ENCODE data around the gene TMEM185B. TPM values are rescaled to one million over a fixed set of nuclear protein-coding genes. Genes with fewer than 3 reads are reported as not detected.
A peak's percentile ranks its signal among the peaks of the same experiment; 100 is the strongest.
"Not testable (repeated sequence)": the region's sequence is repeated elsewhere in the genome, so short reads cannot be mapped to it uniquely, and the experiment has no call there.

TMEM185B gene
- total RNA-seq: 10 to 100 TPM; 35.0 to 38.4 (median 36.3) TPM

GRCh38 chr2:120223034-120223912 is at the start of gene TMEM185B:
Gene TMEM185B, minus strand, starts transcription at chr2:120223400. Its CDS starts 424 bp downstream, at chr2:120222976.
- Mint-ChIP-seq H3K4me1 (ENCODE audit: low read depth) (peaks cover 55% of the 10 kb centered on the region), H3K36me3 (ENCODE audit: insufficient read depth) (peaks cover 29% of the 10 kb centered on the region), H3K9me3 (peaks cover 3% of the 10 kb centered on the region), H3K27me3 (ENCODE audit: low read depth) (no peaks in the 10 kb centered on the region), H3K4me3 (peak within 1 kb of the TSS; percentile 77)
- DNase-seq (peak; percentile 90), ATAC-seq (peak; percentile 90)

- H3K9me3 Mint-ChIP-seq: no peaks in the 10 kb centered on the region
- H3K4me1 Mint-ChIP-seq (ENCODE audit: low read depth): peaks cover 9% of the 10 kb centered on the region
- no peaks in the 10 kb centered on the region for H3K27me3 Mint-ChIP-seq (ENCODE audit: low read depth)
- no peak overlapping the region for H3K4me3 Mint-ChIP-seq
- DNase-seq (no peak), ATAC-seq (no peak)
- peaks cover 5% of the 10 kb centered on the region for H3K36me3 Mint-ChIP-seq (ENCODE audit: insufficient read depth)
These were observed 48.6 kb upstream of the TMEM185B start for GRCh38 chr2:120271711-120272379.

- Mint-ChIP-seq H3K36me3 (ENCODE audit: insufficient read depth) (peaks cover 5% of the 10 kb centered on the region), H3K4me1 (ENCODE audit: low read depth) (peaks cover 15% of the 10 kb centered on the region), H3K4me3 (no peak overlapping the region), H3K27me3 (ENCODE audit: low read depth) (no peaks in the 10 kb centered on the region), H3K9me3 (no peaks in the 10 kb centered on the region)
- DNase-seq: no peak
- ATAC-seq: no peak
These were observed 46.6 kb upstream of the TMEM185B start for GRCh38 chr2:120269816-120270215.

GRCh38 chr2:120269076-120269744 is 46.0 kb upstream of the TMEM185B start:
- DNase-seq (no peak), ATAC-seq (peak in 1 of 2 donors; percentile 27)
- Mint-ChIP-seq H3K4me3 (no peak overlapping the region), H3K27me3 (ENCODE audit: low read depth) (no peaks in the 10 kb centered on the region), H3K36me3 (ENCODE audit: insufficient read depth) (peaks cover 7% of the 10 kb centered on the region), H3K9me3 (no peaks in the 10 kb centered on the region), H3K4me1 (ENCODE audit: low read depth) (peaks cover 17% of the 10 kb centered on the region)

GRCh38 chr2:120267348-120267747 is 44.1 kb upstream of the TMEM185B start:
- no peaks in the 10 kb centered on the region for H3K9me3 Mint-ChIP-seq
- ATAC-seq (peak; percentile 49 to 65), DNase-seq (no peak)
- H3K4me1 Mint-ChIP-seq (ENCODE audit: low read depth): peaks cover 17% of the 10 kb centered on the region
- H3K4me3 Mint-ChIP-seq: no peak overlapping the region
- no peaks in the 10 kb centered on the region for H3K27me3 Mint-ChIP-seq (ENCODE audit: low read depth)
- peaks cover 7% of the 10 kb centered on the region for H3K36me3 Mint-ChIP-seq (ENCODE audit: insufficient read depth)

GRCh38 chr2:120265006-120265405 is 41.8 kb upstream of the TMEM185B start:
- Mint-ChIP-seq H3K36me3 (ENCODE audit: insufficient read depth) (peaks cover 8% of the 10 kb centered on the region), H3K9me3 (peaks cover 4% of the 10 kb centered on the region), H3K4me3 (no peak overlapping the region)

GRCh38 chr2:120262761-120263428 is 39.7 kb upstream of the TMEM185B start:
- Mint-ChIP-seq H3K36me3 (ENCODE audit: insufficient read depth) (peaks cover 16% of the 10 kb centered on the region), H3K4me3 (no peak overlapping the region), H3K4me1 (ENCODE audit: low read depth) (peaks cover 26% of the 10 kb centered on the region), H3K9me3 (peaks cover 4% of the 10 kb centered on the region), H3K27me3 (ENCODE audit: low read depth) (no peaks in the 10 kb centered on the region)
- DNase-seq: no peak
- no peak for ATAC-seq

More at GRCh38 chr2:120265006-120265405, 41.8 kb upstream of the TMEM185B start:
- DNase-seq (no peak), ATAC-seq (no peak)
- Mint-ChIP-seq H3K27me3 (ENCODE audit: low read depth) (no peaks in the 10 kb centered on the region), H3K4me1 (ENCODE audit: low read depth) (peaks cover 17% of the 10 kb centered on the region)

GRCh38 chr2:120262150-120262549 is 39.0 kb upstream of the TMEM185B start:
- Mint-ChIP-seq H3K4me3 (no peak overlapping the region), H3K9me3 (peaks cover 4% of the 10 kb centered on the region), H3K4me1 (ENCODE audit: low read depth) (peaks cover 29% of the 10 kb centered on the region), H3K36me3 (ENCODE audit: insufficient read depth) (peaks cover 16% of the 10 kb centered on the region), H3K27me3 (ENCODE audit: low read depth) (no peaks in the 10 kb centered on the region)
- DNase-seq (no peak), ATAC-seq (no peak)

- peak; percentile 96 to 97 for ATAC-seq
- no peaks in the 10 kb centered on the region for H3K27me3 Mint-ChIP-seq (ENCODE audit: low read depth)
- H3K36me3 Mint-ChIP-seq (ENCODE audit: insufficient read depth): peaks cover 16% of the 10 kb centered on the region
- no peak overlapping the region for H3K4me3 Mint-ChIP-seq
- H3K9me3 Mint-ChIP-seq: peaks cover 4% of the 10 kb centered on the region
- H3K4me1 Mint-ChIP-seq (ENCODE audit: low read depth): peaks cover 31% of the 10 kb centered on the region
- DNase-seq: no peak
These were observed 38.3 kb upstream of the TMEM185B start for GRCh38 chr2:120261387-120262006.

- ATAC-seq (no peak), DNase-seq (no peak)
- Mint-ChIP-seq H3K36me3 (ENCODE audit: insufficient read depth) (peaks cover 16% of the 10 kb centered on the region), H3K4me1 (ENCODE audit: low read depth) (peaks cover 38% of the 10 kb centered on the region), H3K9me3 (peaks cover 4% of the 10 kb centered on the region), H3K27me3 (ENCODE audit: low read depth) (no peaks in the 10 kb centered on the region), H3K4me3 (no peak overlapping the region)
These were observed 37.5 kb upstream of the TMEM185B start for GRCh38 chr2:120260736-120261135.

GRCh38 chr2:120259939-120260338 is 36.7 kb upstream of the TMEM185B start:
- H3K36me3 Mint-ChIP-seq (ENCODE audit: insufficient read depth): peaks cover 16% of the 10 kb centered on the region
- ATAC-seq, H3K4me3 Mint-ChIP-seq: not testable (repeated sequence)

GRCh38 chr2:120258196-120258595 is 35.0 kb upstream of the TMEM185B start:
- Mint-ChIP-seq H3K36me3 (ENCODE audit: insufficient read depth) (peaks cover 14% of the 10 kb centered on the region), H3K4me1 (ENCODE audit: low read depth) (peaks cover 49% of the 10 kb centered on the region), H3K27me3 (ENCODE audit: low read depth) (no peaks in the 10 kb centered on the region), H3K9me3 (peaks cover 4% of the 10 kb centered on the region), H3K4me3 (no peak overlapping the region)
- ATAC-seq: no peak
- DNase-seq: no peak

More at GRCh38 chr2:120259939-120260338, 36.7 kb upstream of the TMEM185B start:
- peaks cover 39% of the 10 kb centered on the region for H3K4me1 Mint-ChIP-seq (ENCODE audit: low read depth)
- H3K27me3 Mint-ChIP-seq (ENCODE audit: low read depth); H3K9me3 Mint-ChIP-seq; DNase-seq: not testable (repeated sequence)

GRCh38 chr2:120257522-120257921 is 34.3 kb upstream of the TMEM185B start:
- Mint-ChIP-seq H3K9me3 (peaks cover 4% of the 10 kb centered on the region), H3K27me3 (ENCODE audit: low read depth) (no peaks in the 10 kb centered on the region), H3K4me3 (no peak overlapping the region), H3K36me3 (ENCODE audit: insufficient read depth) (peaks cover 14% of the 10 kb centered on the region), H3K4me1 (ENCODE audit: low read depth) (peaks cover 49% of the 10 kb centered on the region)
- DNase-seq: no peak
- no peak for ATAC-seq

Data from activated T-cell treated with anti-CD3 and anti-CD28 coated beads, Interleukin-2, amount 50 U/mL, for 4 hours (primary cell).